HT1080 (cell line): ENCODE measurements around the gene GSG1L. TPM values are rescaled to one million over a fixed set of nuclear protein-coding genes. Genes with fewer than 3 reads are reported as not detected.

Source experiments
- DNase-seq: peaks from one replicate; pipeline ENCODE4 v3.0.0-alpha.2; 2015; ENCODE audit warnings: low read depth
- total RNA-seq: library from RNA; depleted of rRNA; stranded (reverse); fragments of >200 nt; shearing (Covaris generic); gene quantifications from 2 replicates; pipeline ENCODE4 v1.2.3, GENCODE V29; 2014

The GSG1L gene
- total RNA-seq, 1 experiment from 2014 or later = not detected

DNA sequence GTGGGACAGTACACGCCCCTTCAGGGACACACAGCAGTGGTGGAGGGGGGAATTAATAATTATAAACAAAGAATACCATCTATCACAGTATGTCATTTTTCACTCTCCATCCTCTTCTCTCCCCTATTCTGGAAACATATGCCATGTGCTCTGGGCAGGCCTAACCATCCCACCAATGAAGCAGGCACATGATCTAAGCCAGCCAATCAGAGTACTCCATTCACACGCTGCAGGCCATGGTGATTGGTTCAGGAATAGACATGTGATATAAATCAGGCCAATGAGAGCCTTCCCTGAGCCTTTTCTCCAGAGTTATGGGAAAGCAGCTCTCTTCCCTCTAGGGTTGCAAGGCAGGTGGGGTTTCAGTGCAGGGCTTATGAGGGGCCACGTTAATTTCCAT is 36.5 kb downstream of the GSG1L start:
- no peak for DNase-seq

DNA sequence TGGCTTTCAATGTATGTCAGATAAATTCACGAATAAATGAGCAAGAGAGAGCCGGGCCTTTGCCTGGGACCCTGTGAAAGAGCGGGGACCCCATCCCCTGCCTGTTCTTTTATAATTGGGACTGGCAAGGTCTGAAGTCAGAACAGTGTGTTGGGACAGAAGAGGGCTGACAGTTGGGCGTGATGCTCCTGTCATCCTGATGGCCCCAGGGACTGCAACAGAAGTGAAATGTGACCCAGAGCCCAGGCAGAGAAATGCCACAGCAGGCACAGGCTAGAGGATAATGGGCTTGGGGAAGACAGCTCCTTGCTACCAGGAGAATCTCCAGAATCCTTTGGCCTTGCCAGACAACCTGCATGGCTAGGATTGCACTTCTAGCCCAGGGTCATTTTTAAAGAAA is 37.9 kb downstream of the GSG1L start:
- DNase-seq = no peak

DNA sequence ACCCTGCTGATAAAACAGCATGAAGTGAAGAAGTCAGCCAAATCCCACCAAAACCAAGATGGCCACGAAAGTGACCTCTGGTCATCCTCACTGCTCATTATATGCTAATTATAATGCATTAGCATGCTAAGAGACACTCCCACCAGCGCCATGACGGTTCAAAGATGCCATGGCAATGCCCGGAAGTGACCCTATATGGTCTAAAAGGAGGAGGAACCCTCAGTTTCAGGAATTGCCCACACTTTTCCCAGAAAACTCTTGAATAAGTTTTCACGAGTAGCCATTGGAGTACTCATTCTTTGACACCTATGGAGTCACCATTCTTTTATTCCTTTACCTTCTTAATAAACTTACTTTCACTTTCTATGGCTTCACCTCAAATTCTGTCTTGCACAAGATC is 44.3 kb downstream of the GSG1L start:
- no peak for DNase-seq

DNA sequence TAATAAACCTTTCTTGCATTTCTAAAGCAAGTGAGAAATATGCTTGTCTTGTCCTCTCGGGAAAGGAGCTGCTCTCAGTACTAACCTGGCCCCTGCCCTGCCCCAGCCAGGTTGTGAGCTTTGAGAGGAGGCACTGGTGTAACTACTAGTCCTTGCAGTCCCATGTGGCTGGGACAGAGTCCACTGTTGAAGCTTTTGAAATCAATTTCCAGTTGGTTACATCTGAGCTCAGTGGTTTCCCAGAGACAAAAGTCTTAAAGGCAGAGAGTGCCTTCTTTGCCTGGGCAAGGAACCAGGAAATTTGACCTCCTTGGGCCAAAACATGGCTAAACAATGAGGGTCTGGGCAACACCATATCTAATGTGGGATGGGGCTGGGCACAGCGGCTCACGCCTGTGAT is 48.7 kb downstream of the GSG1L start:
- DNase-seq = no peak

DNA sequence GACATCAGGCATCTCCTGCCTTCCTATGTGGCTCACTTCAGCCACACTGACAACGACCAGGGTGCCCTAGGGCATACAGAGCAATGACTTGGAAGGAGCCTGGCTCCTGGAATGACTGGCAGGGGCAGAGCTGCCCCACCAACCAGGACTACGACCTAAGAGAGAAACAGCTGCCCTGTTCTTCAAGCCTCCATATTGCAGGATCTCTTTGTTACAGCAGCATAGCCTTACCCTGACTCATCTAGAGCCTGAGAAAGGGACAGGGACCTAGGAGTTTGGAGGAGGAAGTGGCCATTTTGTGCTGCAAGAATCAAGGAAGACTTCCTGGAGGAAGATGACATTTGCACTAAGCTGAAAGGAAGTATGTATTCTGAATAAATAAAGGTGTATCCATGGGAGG is 49.6 kb downstream of the GSG1L start:
- no peak for DNase-seq

DNA sequence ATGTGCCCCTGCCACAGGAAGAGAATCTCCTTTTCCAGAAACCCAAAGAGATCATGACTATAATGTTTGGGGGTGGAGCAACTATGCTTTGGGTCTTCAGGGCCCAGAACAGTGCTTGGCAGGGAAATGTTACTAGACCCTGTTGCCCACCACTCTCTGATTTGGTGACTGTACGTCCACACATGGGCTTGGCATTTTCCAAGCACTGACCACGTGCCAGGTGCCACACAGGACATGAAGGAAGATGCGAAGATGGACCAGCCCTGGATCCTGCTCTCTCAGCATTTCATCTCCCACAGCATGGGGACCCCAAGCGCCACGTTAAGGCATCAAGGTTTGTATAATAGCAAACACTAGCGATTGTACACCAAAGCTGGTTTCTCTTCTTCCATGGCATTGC is 50.1 kb downstream of the GSG1L start:
- no peak for DNase-seq

DNA sequence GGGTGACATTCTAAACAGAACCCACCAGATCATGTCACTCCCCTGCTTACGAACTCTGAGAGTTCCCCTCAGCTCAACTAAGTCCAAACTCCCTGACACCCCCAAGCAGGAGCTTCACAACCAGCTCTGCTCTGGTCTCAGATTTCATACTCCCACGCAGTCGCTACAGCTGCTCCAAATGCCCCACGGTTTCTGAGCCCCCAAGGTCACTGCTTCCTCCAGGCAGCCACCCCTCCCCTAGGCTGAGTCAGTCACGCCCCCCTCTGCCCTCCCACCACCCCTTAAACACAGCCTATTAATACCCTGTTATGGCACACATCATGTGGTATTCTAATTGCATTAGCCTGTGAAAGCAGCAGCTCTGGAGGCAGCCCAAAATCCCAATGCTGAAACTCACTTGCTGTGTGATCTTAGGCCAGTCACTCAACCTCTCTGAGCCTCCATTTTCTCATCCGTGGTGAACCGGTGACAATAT is 51.5 kb downstream of the GSG1L start:
- DNase-seq = no peak

DNA sequence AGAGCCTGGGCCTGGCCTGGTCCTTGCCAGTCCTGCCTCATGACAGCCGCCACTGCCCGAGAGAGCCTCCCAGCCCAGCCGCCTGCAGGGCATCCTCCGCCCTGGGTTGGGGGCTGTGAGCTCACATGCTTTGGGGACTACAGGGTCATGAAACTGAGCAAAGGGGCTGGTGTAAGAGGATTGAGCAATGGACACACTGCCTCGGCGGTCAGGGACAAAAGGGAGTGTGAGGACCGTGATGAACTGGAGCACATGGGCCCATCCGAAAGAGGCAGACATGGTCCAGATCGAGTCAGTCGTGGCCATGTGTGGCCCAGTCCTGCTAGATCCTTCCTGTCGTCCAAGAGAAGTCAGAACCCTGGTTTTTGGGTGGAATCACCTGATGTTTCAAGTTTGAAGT is 52.3 kb downstream of the GSG1L start:
- DNase-seq = no peak

DNA sequence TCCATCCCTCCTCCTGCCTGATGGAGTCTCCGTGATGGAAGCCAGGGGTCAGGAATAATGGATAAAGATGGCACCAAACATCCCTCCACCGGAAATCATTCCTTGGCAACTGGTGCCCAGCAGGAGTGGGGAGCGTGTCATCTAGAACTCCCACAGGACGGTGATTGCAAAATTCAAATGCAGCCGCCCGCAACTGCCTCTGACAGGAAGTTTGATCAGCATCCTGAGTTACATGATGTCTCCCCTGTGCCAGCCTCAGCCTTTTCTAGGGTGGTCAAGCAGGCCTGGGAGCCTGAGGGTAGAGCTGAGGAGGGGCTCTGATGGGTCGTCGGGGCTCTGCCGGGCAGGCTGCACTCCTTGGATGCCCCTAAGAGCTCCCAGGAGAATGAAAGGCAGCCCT is 52.8 kb downstream of the GSG1L start:
- peak; percentile 59 for DNase-seq

DNA sequence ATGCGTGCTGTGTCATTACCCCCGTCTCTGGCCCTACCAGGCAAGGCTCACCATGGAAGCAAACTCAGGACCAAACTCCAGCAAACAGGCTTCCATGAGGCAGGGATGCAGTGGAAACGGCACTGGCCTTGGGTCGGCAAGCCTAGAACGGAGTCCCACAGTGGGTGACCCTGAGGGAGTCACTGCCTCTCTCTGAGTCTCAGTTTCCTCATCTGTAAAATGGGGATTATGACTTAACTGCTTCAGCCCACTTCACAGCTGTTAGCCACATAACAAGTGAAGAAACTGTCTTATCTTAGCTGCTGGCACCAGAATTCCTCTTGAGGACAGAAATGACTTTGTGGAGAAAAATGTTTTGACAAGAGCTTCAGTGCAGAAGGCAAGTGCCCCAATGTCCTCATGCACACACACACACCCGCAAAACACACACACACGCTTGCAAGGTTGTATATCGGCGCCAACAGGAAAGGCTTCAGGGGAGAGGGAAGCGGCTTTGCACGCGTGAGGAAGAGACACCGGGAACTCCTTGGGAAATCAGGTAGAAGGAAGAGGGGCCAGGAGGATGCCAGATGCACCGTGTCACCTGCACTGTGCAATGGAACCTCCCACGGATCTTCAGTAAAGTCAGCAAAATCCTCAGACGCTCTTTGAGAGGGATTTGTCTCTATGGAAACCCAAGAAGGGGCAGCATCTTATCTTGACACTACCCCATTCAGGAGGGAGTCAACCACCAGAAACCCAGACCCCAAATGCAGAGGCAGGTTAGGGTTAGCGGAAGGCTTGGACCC is 53.7 kb downstream of the GSG1L start:
- no peak for DNase-seq

DNA sequence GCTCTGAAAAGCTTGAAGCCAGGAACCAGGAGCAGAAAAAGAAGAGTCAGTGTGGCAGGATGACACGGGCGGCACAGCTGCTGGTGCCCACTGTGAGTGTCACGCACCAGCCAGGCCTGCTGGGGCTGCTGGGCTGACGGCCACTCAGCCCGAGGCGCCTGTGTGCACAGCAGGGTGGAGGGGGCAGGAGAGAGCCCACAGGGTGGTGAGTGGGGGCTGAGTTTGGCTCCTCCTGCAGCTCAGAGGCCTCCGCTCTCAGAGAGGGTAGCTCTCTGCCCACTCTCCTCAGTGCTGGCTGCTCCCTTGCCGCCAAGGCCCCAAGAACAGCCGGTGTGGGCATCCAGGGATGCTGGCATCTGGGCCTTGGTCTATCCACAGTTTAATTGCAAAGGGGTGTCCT is 59.6 kb downstream of the GSG1L start:
- DNase-seq = no peak

DNA sequence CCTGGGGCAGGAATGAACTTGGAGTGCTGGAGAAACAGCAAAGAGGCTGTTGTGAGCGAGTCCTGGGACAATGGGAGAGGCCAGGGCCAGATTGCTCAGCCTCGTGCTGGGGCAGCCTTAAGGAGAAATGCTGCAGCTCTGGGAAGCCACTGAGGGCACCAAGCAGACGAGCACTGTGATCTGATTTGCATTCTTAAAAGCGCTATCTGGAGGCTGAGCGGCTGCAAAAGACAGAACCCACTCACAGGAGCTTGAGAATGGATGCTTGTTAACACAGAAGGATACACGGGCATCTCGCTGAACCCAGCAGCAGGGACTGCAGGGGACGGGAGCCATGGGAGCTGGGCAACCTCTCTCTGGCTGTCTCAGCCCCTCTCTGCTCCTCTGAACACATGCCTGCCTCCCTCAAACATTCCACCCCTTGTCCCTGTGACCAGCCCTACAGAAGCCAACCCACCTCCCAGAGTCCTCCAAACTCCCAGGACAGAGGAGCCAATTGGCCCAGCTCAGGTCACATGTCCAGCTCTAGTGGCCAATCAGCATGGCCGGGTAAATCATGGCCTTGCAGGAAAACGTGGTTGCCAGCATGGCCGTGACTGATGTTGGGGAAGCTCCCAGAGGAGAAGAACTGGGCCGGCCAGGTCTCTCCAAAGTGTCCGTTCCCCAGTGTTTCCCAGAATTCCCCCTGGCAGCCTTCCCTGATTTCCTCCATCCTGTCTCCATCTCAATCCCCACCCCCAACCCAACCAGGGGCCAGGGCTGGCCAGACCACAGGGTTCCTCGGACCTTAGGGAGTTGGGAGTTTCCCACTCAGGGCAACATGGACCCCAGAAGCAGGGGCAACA is 60.3 kb downstream of the GSG1L start:
- no peak for DNase-seq

DNA sequence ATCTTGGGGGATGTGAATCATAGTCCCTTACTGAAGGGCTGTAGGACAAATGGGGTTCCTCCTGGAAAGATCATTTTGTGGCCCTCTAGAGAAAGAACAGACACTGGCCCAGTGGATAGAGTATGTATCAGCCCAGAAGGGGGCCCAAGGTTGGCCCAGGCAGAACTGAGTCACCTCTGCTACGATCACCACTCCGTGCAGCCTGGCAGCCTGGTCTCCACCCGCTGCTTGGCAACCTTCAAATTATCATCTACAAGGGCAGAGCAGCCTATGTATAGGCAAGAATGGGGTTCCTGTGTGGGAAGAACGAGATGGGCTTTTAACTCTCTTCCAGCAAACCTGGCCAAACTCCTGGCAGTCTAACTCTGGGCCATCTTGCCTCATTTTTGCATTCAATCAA is 61.9 kb downstream of the GSG1L start:
- DNase-seq = peak; percentile 8

DNA sequence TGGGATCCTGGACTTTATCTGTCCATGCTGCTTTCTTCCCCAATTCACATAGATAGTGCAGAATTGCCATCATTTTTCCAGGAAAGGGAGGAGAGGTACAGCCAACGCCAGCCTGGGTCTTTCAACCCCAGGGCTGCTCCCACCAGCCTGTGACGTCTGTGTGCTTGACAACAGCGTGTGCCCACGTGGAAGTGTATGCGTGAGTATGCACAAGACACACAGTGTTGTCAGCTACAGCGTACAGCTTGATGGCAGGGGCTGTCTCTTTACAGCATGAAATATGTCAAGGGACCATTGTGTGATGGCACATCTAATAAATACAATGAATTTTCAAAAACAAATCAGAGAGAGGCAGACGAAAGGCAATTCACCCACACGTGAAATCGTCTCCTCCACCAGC is 62.3 kb downstream of the GSG1L start:
- no peak for DNase-seq

DNA sequence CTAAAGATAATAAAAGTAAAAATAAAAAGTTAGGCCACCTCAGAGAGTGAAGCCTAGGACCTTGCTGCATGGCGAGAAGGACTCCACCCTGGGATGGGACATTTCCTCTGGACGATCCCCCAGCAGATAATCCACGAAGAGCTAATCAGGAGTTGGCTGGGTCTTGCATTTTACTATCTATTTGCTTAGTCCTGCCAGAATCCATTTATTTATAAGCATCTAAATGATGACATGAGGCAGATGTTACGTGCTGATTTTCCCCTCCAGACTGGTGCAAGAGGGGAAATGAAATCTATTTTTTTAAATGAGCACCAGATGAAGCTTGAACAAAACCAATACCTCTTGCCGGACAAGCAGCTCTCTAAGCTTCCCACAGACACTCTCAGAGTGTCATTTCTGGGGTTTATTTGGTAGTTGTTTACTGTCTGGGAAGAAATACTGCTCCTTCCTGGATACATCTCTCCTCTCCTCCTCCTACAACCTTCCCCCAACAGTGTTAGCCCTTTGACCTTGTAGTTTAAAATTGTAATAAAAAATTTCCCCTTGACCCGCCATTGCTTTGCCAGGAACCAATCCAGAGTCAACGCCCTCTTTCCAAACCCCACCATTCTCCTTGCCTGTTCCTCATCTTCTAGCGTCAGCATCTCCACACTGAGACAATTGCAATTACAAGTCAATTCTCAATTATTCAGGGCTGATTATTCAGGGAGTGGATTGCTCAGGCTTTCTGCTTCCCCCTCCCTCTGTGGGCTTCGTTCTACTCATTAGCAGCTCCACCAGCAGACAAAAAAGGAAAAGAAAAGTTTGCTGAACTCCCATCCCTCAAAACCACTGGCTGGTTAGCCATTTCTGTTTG is 63.0 kb downstream of the GSG1L start:
- DNase-seq = no peak

DNA sequence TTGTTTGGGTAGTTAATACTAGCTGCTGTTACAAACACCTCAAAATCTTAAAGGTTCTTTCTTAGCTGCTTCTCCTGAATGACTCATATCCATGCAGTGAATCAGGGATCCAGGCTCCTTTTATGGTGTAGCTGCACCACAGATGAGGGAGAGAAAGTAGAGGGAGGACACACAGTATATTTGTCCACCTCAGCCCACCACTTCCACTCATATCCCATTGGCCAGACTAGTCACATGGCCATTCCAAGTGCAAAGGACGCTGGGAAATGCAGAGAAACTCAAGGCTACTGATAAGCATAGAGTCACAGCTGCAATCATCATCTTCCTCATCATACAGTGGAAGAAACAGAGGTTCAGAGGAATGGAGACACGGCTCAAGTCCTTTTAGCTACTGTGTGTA is 63.8 kb downstream of the GSG1L start:
- peak; percentile 80 for DNase-seq

DNA sequence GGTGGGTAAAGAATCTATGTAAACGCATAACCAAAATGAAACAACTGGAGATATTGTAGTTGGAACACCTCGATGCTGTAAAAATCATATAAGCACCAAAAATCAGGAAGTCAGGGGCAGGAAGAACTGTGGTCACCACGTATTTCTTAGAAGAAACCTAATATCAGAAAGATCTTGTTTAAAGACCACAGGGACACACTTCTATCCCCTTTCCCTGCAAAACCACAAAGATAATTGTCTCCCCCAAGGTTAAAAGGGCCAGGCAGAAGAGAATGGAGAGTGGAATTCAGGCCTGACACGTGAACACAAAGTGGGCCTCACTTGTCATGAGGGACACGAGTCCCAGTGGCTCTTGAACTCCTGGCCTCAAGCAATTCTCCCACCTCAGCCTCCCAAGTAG is 68.1 kb downstream of the GSG1L start:
- DNase-seq = no peak

DNA sequence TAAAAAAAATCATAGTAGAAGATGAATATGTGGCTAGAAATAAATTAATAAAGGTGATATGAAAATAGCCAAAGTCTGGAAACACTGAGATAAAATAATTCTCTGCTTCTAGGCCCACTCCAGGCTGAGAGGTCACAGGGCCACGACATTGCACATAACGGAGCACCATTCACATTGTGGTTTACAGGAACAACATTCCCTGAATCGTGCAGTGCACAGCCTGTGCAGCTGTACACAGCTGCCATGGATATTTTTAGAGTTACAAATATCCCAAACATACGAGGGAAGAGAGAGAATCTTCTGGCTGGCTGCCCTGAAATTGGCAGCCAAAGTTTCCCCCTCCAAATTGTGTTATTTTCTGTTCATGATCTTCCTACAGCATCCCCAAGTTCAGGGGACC is 68.8 kb downstream of the GSG1L start:
- DNase-seq = no peak

DNA sequence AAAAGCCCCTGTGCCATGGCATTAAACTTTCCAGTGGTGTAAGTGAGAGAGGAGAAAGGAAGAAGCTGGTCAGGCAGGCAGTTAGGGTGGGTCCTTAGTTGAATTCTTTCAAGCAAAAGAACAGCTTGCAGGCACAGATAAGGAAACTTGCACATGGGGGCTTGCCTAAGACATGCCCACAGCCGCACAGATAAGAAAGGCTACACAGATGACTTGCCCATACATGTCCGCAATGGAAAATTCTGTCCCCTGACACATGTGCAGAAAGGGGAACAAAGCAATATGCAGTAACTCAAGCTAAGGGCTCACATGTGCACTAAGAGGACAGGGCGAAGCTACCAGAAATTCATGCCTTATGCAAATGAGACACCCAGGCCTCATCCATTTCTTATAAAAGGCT is 69.9 kb downstream of the GSG1L start:
- no peak for DNase-seq

DNA sequence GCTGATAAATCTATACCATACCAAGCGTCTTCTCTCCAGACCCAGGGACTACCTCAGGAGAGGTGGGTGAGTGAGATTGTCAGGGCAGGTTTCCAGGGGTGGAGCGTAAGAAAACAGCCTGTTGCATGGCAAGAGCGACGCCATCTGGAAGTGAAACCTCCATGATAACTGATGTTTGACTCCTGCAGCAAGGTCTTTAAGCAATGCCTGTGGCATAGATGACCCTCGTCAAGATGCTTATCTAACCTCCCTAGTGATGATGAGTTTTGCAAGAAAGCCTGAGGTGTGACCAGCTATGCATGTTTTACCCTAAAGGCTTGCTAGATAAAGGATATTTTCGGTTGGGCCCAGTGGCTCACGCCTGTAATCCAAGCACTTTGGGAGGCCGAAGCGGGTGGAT is 71.6 kb downstream of the GSG1L start:
- DNase-seq = no peak

DNA sequence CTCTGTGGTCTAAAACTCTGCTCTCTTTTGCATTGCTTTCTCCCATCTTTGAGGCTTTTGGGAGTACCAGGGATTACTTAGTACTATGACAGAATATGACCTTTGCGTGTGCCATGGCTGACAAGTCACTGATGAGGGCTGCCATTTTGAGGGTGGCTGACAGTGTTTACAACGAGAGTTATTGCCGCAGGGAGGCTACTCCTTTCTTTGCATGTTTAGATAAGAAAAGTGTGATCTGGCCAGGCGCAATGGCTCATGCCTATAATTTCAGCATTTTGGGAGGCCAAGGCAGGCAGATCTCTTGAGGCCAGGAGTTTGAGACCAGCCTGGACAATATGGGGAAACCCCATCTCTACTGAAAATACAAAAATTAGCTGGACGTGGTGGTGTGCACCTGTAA is 77.5 kb downstream of the GSG1L start:
- no peak for DNase-seq

DNA sequence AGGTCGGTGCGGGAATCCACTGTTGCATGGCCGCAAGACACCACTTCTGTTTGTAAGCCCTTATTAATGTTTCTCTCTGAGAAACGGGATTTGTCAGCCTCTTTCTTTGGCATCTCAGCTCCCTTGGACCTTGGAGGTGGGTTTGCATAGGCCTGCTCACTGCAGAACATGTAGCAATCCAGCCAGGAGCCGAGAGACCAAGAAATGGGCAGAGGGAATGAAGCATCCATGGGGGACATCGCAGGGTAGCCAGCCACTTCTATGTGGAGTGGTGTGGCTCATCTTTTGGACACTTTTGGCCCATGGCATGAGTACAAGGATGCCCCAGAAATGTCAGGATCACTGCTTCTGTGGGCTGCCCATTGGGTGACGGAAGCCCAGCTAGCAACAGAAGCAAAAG is 79.4 kb downstream of the GSG1L start:
- no peak for DNase-seq
